ENCODE results near the gene DEXI. TPM values are rescaled to one million over a fixed set of nuclear protein-coding genes. Genes with fewer than 3 reads are reported as not detected.
A peak's percentile ranks its signal among the peaks of the same experiment; 100 is the strongest.

Gene DEXI
- total and polyA plus RNA-seq, 2 of the 13 experiments (the other 11 are each of a cell fraction or from before 2014, with no cell fraction given): 51.5 to 70.4 TPM

- TF ChIP-seq ZNF296 (CRISPR knock-in tag; conservative IDR thresholded peaks at IDR 0.05): peak; percentile 40; the same call in 1 of the 2 replicates
Measured at GRCh38 chr16:10932959-10933710, 9.1 kb downstream of the DEXI start (continued).

- ChIA-PET CTCF (ENCODE audit: low intra/inter-chr PET ratio, low total read pairs) (no interaction called here), POLR2A (interaction anchor here (0.8 to 1.6 kb wide), 2 partner anchors 9 to 10 kb away, joined by 4 to 10 read pairs; partner anchors contain the start of gene DEXI)
- H3K27me3 ChIP-seq (ENCODE audit: control insufficient read depth in 1 of 2, insufficient read depth in 2 of 2, low read length in 2 of 2): no peaks in the 10 kb centered on the region
- ATAC-seq (no peak), DNase-seq (ENCODE audit: low spot score) (no peak), FAIRE-seq (no peak)
- in situ Hi-C loops (cut with HindIII; ENCODE audit: extremely low pct_ligation_motif_present, low pct_unique_long_range_greater_than_20kb): no loop called here
- H2AFZ ChIP-seq (ENCODE audit: low read length): no peak overlapping the region
- H3K36me3 ChIP-seq (replicated peaks in 1 of 2; ENCODE audit: control insufficient read depth in 1 of 2, insufficient read depth in 2 of 2, low read length in 2 of 2): peaks cover 22 to 65% of the 10 kb centered on the region in 2 experiments
- intact Hi-C loops (cut with micrococcal nuclease; ENCODE audit: unreplicated experiment): no loop called here
- peak; percentile 98 for TF ChIP-seq ZNF768 (CRISPR knock-in tag; IDR thresholded peaks at IDR 0.05)
- TF ChIP-seq ZNF501 (CRISPR knock-in tag; IDR thresholded peaks at IDR 0.05): no peak
- TF ChIP-seq ZMYM3 (CRISPR knock-in tag; IDR thresholded peaks at IDR 0.05): peak; percentile 74; the same call in 1 of the 2 replicates
- no peaks in the 10 kb centered on the region for H3K9me3 ChIP-seq (ENCODE audit: low read length)
- H3K9ac ChIP-seq (ENCODE audit: insufficient read depth, low read depth, low read length): no peak overlapping the region
- H3K4me3 ChIP-seq (replicated peaks in 1 of 3; ENCODE audit: insufficient read depth in 1 of 3, low read depth in 2 of 3, low read length in 3 of 3): no peak overlapping the region
- no TSS peak for BruUV-seq (replicated peaks)
- H4K20me1 ChIP-seq (ENCODE audit: insufficient read depth, low read length): peaks cover 5% of the 10 kb centered on the region; the same call in 1 of the 2 replicates
- H3K27ac ChIP-seq (ENCODE audit: extremely low read length, insufficient read depth, low read length): no peak overlapping the region
- H3K79me2 ChIP-seq (ENCODE audit: insufficient read depth, low read length): peaks cover 19% of the 10 kb centered on the region
- WGBS (ENCODE audit: low lambda C conversion rate): 97% methylated on average over 11 of the region's 11 CpGs
- H3K4me1 ChIP-seq (ENCODE audit: insufficient read depth, low read length): peaks cover 18% of the 10 kb centered on the region
- H3K4me2 ChIP-seq (ENCODE audit: low read depth, low read length): no peak overlapping the region
Measured at GRCh38 chr16:10931977-10932632, 10.2 kb downstream of the DEXI start.

- no peak for FAIRE-seq
- CTCF ChIA-PET (ENCODE audit: low intra/inter-chr PET ratio, low total read pairs): no interaction called here
- POLR2A ChIA-PET: interaction anchor here (1.1 kb wide), 1 partner anchor 9 kb away, joined by 3 read pairs; no protein-coding TSS in a partner anchor
- 95% methylated on average over 7 of the region's 7 CpGs for WGBS (ENCODE audit: low lambda C conversion rate)
- peaks cover 14% of the 10 kb centered on the region for H3K79me2 ChIP-seq (ENCODE audit: insufficient read depth, low read length)
- in situ Hi-C loops (cut with HindIII; ENCODE audit: extremely low pct_ligation_motif_present, low pct_unique_long_range_greater_than_20kb): no loop called here
- intact Hi-C loops (cut with micrococcal nuclease; ENCODE audit: unreplicated experiment): no loop called here
- no peak overlapping the region for H3K4me2 ChIP-seq (ENCODE audit: low read depth, low read length)
- BruUV-seq (replicated peaks): no TSS peak
- H3K4me3 ChIP-seq (replicated peaks in 1 of 3; ENCODE audit: insufficient read depth in 1 of 3, low read depth in 2 of 3, low read length in 3 of 3): no peak overlapping the region
- TF ChIP-seq KDM1A (CRISPR knock-in tag; IDR thresholded peaks at IDR 0.05): no peak
- 0 out of 2 replicates have a peak, but pooled peaks have one; percentile 15 for TF ChIP-seq ZNF121 (CRISPR knock-in tag; IDR thresholded peaks at IDR 0.05)
- no peak for TF ChIP-seq BCL6 (CRISPR knock-in tag; IDR thresholded peaks at IDR 0.05)
- peaks cover 8% of the 10 kb centered on the region for H3K4me1 ChIP-seq (ENCODE audit: insufficient read depth, low read length)
- no peak overlapping the region for H3K27ac ChIP-seq (ENCODE audit: extremely low read length, insufficient read depth, low read length)
- H4K20me1 ChIP-seq (ENCODE audit: insufficient read depth, low read length): 0 out of 2 replicates have a peak, but pooled peaks cover 3% of the 10 kb centered on the region
- H3K9me3 ChIP-seq (ENCODE audit: low read length): no peaks in the 10 kb centered on the region
- no peaks in the 10 kb centered on the region for H3K27me3 ChIP-seq (ENCODE audit: control insufficient read depth in 1 of 2, insufficient read depth in 2 of 2, low read length in 2 of 2)
- no peak for ATAC-seq
- DNase-seq (ENCODE audit: low spot score): no peak
- H3K36me3 ChIP-seq (replicated peaks in 1 of 2; ENCODE audit: control insufficient read depth in 1 of 2, insufficient read depth in 2 of 2, low read length in 2 of 2): peaks cover 23 to 65% of the 10 kb centered on the region in 2 experiments
- H2AFZ ChIP-seq (ENCODE audit: low read length): no peak overlapping the region
- H3K9ac ChIP-seq (ENCODE audit: insufficient read depth, low read depth, low read length): no peak overlapping the region
Measured at GRCh38 chr16:10931134-10931533, 11.1 kb downstream of the DEXI start.
